Endothelial cell of hepatic sinusoid (primary cell): ENCODE data around the gene SGCA.

ENCODE experiments used
- in situ Hi-C: cut with HindIII; loops from 2 replicates; pipeline ENCODE4 v1.10.0; 2017; ENCODE audit warnings: low sequenced_read_pairs

SGCA gene

DNA sequence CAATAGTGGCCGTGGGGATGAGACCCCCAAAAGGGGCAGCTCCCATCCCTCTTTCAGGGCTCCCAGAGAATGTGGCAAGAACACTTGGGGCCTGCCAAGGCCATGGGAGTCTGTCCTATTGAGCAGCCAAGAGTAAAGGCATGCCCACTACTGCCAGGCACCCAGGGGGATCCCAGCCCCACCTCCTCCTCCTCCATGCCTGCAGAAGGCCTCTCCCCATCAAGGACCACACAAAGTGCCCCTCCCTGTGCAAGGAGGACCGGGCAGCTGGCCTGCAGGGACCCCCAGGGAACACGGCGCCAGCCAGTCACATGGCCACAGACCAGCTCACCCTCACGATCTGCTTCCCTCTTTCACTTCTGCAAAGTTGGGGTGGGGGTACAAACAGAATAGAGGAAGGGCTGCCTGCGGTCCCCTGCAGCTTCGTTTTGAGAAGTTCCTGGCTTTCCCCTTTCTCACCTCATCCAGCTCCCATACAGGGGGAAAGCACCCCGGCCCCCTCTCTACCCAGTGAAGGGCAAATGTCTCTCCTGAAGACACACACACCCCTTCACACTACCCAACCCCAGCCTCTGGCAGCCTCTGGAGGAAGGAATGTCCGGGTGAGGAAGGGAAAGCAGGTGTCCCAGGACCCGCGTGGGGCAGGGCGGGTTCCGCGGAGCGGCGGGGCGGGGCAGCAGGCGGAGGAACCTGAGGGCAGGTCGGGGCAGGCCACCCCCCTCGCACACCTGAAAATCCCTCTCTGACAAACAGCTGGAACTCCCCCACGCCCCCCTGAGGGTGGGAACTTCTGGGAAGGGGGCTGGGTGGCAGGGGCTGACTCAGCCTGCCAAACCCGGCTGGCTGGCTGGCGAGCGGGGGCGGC lies 17.3 kb upstream of the SGCA start:
- in situ Hi-C loops = loop anchor here (5.0 kb wide), 1 partner anchor 69 kb away; no protein-coding TSS in a partner anchor

DNA sequence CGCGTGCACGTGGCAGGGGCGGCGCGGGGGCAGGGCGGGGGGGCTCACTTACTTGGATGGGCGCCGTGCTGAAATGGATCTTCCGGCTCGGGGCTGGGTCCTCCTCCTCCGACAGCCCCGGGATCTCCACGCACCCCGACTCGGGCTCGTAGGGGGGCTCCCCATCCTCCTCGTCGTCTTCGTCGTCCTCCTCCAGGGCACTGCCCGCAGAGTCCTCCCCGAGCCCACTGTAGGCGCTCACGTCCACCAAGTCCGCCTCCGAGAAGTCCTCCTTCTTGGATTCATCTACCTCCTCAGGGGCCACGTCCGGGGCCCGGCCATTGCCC lies 16.8 kb upstream of the SGCA start:
- in situ Hi-C loops = loop anchor here (5.0 kb wide), 1 partner anchor 68 kb away; no protein-coding TSS in a partner anchor

DNA sequence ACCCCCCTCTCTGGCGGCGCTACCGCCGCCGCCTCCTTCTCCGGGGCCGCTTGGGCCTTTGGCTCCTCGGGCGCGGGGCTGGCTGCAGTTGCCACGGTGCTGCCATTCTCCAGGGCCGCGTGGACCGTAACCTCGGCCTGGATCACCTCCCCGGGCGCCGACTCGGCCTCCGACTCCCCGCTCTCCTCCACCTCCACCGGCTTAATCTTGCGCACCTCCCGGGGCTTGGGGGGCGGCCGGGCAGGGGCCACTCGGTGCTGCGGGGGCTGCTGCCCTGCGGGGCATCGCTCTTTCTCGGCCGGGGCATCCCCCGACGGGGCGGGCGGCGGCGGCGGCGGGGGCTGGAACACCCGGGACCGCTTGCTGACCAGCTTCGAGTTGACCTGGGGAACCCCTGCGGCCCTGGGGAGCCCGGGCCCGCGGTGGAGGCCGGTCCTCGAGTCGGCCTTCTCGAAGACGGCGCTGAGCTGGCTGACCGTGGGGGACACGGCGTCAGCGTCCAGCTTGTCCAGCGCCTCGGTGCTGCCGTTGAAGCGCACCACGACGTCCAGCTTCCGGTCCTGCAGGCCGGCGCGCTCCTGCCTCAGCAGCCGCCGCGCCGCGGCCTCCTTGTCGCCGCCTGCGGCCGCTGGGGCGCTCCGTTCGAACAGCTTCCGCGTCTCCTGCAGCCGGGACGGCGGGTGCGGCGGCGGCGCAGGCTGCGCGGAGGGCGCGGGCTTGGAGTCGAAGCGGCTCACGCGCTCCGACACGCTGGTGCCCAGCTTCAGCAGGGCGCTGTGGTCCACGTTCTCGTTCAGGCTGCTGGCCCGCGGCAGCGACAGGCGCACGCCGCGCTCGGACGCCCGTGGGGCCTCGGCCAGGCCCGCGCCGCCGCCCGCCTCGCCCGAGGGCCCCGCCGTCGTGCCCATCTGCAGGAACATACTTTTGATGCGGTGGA lies 16.1 kb upstream of the SGCA start:
- in situ Hi-C loops = loop anchor here (5.0 kb wide), 1 partner anchor 68 kb away; no protein-coding TSS in a partner anchor

- in situ Hi-C loops = no loop called here
Observed at GRCh38 chr17:50150354-50151040, 15.3 kb upstream of the SGCA start, which contains the start of gene PPP1R9B. Gene PPP1R9B (minus strand): TSS chr17:50150677. CDS start chr17:50150513, 164 bp downstream.

DNA sequence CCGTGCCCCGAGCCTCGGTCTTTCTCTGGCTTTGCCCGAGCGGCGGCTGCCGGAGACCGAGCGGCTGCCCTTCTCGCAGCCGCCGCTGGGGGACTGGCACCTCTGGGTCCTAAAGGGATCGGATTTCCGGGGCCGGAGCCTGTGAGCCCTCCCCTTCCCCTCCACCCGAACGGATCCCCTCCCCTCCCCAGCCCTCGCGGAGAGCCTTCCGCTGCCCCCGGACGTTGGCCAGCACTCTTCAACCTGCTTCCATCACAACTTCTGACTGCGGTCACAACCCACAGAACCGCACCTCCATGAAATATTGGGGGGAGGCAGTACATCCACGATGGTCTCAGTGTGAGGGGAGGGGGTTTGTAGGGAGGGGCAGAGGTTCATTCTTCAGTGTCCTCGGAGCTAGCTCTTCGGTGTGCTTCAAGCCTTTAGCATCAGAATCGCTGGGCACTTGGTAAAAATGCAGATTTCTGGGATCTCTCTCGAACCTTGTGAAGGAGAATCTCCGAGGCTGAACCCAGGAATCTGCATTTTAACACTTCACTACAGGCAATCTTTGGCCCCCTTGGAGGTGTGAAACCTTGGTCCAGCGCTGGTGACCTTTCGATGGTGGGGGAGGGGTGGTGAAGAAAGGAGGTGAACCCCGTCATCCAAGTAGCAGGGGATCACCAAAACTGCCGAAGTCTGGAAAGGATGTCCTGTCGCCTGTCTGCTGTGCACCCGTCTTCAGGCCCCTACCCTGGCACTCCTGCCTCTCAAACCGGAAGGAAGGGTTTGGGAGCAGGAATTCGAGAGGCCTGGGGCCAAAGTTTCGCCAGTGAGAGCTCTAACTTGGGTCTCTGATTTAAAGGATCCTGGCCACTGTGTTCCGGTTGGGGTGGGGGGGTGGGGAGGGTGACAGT lies 14.5 kb upstream of the SGCA start:
- in situ Hi-C loops = no loop called here

- in situ Hi-C loops = no loop called here
Observed at GRCh38 chr17:50151937-50152547, 13.8 kb upstream of the SGCA start.

- in situ Hi-C loops = no loop called here
Observed at GRCh38 chr17:50152736-50153135, 13.1 kb upstream of the SGCA start.

DNA sequence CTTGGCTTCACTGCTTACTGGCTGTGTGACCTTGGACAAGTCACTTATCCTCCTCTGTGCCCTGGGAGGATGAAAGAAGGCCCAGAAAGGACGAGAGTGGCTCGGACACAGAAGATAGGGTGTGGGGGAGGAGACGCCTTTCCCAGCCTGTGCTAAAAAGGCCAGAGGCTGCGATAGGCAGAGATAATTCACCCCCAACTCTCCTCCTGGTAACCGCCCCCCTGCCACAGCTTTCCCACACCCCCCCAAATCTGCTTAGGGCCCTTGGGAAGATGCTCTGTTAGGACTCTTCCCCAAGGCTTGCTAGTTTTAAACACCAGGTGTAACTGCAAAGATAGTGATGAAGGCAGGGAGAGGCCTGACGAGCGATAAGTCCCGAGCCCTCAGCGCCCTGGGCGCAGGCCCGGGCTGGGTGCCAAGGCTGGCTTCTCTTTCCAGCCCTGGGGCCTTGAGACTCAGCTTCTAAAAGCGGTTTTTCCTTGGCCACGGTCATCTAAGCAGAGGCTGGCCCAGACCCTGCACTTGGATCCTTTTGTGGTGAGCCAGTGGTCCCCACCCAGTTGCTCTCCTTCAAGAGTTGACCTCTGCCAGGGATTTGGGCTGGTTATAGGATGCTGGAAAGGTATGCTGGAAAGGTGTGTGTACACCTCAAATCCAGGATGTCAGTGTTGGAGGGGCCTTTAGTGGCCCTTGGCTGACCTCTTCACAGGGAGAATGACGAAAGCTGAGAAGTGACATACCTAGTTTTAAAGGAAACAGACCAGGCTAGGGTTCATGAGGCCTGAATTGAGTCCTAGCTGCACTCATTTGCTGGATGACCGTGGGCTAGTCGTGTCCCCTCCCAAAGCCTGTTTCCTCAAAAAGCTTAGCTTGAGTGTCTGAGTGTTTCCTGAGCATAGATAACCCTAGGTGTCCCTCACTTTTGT lies 11.9 kb upstream of the SGCA start:
- in situ Hi-C loops = no loop called here

DNA sequence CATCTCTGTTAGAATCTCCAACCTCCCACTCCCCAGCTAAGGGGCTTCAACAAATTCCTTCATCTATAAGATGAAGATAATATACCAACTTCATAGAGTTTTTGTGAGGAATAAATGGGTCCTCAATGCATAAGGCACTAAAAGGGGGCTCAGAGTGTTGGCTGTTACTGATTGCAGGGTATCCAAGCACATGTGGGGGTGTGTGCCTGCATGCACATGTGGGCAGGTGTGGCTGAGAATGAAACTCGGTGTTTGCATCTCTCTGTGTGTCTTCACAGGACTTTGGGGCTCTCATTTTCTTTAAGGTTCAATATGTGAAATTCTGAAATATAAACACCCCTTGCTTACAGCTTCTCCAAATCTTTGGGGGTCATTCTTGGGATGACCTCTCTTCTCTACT lies 11.2 kb upstream of the SGCA start:
- in situ Hi-C loops = no loop called here

GRCh38 chr17:50155115-50155819 lies 10.5 kb upstream of the SGCA start:
- in situ Hi-C loops = no loop called here

DNA sequence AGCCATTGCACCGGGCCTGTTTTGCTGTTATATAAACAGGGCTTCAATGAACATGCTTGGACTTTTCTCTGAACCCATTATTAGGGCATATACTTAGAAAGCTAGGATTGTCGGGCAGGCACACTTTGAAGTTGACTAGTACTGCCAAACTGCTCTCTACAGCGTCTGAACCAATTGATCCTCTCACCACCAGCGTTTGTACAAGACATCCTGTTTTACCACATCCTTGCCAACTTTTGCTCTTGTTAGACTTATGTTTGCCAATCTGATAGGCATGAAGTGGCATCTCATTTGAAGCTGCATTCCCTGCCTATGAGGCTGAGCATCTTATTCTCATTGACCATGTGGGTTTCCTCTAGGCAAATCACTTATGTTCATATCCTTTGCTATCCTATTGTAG lies 7.9 kb upstream of the SGCA start:
- in situ Hi-C loops = no loop called here

GRCh38 chr17:50161023-50161910 lies 4.5 kb upstream of the SGCA start:
- in situ Hi-C loops = no loop called here

DNA sequence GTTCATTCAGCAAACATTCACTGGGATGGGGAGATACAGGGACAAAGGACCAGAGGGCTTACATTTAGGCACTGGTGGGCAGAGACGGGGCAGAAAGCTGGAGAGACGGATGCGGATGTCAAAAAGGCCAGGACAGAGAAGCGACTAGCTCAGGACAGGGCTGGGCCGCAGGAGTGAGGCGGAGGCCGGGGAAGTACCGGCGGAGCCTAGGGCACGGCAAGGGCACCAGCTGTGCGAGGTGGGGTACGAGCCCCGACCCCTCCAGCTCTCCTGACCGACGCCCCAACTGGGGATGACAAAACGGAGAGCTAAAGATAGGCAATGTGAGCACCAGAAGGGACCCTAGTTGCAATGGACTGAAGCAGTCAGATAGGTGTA lies 3.9 kb upstream of the SGCA start:
- in situ Hi-C loops = no loop called here

- in situ Hi-C loops = no loop called here
Observed at GRCh38 chr17:50162466-50163254, 3.1 kb upstream of the SGCA start.

DNA sequence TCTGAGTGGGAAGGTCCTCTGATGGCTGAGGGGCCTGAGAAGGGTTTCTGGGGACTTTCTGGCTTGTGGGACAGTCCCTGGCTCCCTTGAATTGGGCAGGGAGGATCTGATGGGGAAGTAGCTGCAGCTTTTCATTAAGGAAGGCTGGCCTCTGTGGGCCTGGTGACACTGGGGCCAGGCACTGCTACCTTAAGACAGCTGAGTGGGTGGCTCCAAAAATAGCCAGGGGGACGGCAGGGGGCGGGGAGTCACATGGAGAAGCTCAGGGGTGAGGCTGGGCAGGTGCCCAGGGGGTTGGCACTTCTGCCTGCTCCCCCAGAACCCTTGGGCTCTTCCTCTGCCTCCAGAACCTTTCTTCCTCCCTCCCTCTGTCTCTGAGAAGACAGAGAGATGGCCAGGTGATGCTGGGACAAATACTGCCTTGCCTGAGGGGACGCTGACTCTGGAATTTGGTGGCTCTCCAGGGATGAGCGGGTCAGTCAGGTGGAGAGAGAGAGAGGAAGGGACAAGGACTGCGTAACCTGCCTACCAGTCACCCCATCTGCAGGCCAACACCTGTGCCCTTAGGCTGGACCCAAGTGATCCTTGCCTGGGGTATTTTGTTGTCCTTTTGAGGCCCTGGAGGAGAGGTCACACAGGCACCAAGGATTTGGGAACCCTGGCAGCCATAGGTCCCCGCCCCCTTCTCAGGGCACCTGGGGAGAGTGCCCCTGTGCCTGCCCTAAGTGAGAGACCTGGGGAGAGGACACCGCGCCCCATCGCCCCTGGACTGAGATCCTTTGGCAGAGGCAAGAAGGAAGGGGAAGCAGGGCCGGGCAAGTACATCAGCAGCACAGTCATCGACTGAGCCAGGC lies 1.7 kb upstream of the SGCA start:
- in situ Hi-C loops = no loop called here

GRCh38 chr17:50164697-50164988 lies 1.2 kb upstream of the SGCA start:
- in situ Hi-C loops = no loop called here
